GM12878 (cell line): Measurements from ENCODE around the gene LRRC74B. TPM values are rescaled to one million over a fixed set of nuclear protein-coding genes. Genes with fewer than 3 reads are reported as not detected.

ENCODE experiments used
- ATAC-seq: fragments of 200-7000 bp; cut with Tn5 transposase; 3 replicates; pipeline ENCODE4 v1.9.1; 2020; ENCODE audit warnings: mild to moderate bottlenecking, moderate library complexity
- BruUV-seq: library from RNA; stranded (reverse); fragments of 400-500 nt; replicated peaks from 2 replicates; lab custom pipeline; 2021; lab: Mats Ljungman, UMichigan
- CTCF ChIA-PET: fragments of 300-600 bp; sonication (Branson Sonifier 250); formaldehyde crosslinking; extraction: SDS; loops from one replicate; lab custom pipeline; 2021; ENCODE audit warnings: inconsistent platforms; lab: Yijun Ruan, JAX
- POLR2A ChIA-PET: fragments of 350-600 bp; formaldehyde crosslinking; extraction: SDS; loops from one replicate; lab custom pipeline; 2021; ENCODE audit warnings: inconsistent platforms; lab: Charles Lee
- RAD21 ChIA-PET: fragments of 300-600 bp; sonication (Branson Sonifier 250); formaldehyde crosslinking; loops from one replicate; lab custom pipeline; 2023; ENCODE audit warnings: antibody characterized with exemption; ENCODE audit not compliant: unreplicated experiment; lab: Charles Lee
- SMC1A ChIA-PET: fragments of 300-600 bp; sonication (Branson Sonifier 250); formaldehyde crosslinking; loops from one replicate; lab custom pipeline; 2023; ENCODE audit not compliant: unreplicated experiment, uncharacterized antibody; lab: Charles Lee
- DNase-seq: peaks from one replicate; pipeline ENCODE4 v3.0.0-alpha.2; 2011; ENCODE audit warnings: low read depth, low spot score
- FAIRE-seq: peaks from 3 replicates; lab custom pipeline; 2011; peaks lifted over from hg19 to GRCh38; lab: Jason Lieb, UNC
- H2AFZ ChIP-seq: 2 replicates; pipeline ENCODE4 v1.6.0; 2011; ENCODE audit warnings: low read depth, low read length, control low read depth; ENCODE audit not compliant: control insufficient read depth
- H3K27ac ChIP-seq: 2 replicates; pipeline ENCODE4 v1.5.1; 2011; ENCODE audit warnings: control low read depth; ENCODE audit not compliant: control insufficient read depth, insufficient read depth
- H3K27me3 ChIP-seq, 2 experiments: replicated peaks in 1 of 2; 2 replicates each; pipeline versions ENCODE4 v1.6.0 to v1.6.1; 2011; ENCODE audit warnings: low read length in 1 of 2; ENCODE audit not compliant: control insufficient read depth in 2 of 2, insufficient read depth in 2 of 2
- H3K36me3 ChIP-seq, 2 experiments: 2 replicates each; pipeline ENCODE4 v1.5.1; 2011; ENCODE audit warnings: low read length in 1 of 2; ENCODE audit not compliant: control insufficient read depth in 2 of 2, insufficient read depth in 2 of 2
- H3K4me1 ChIP-seq: 2 replicates; pipeline ENCODE4 v1.6.1; 2011; ENCODE audit warnings: mild to moderate bottlenecking, low read length, moderate library complexity, mixed read lengths; ENCODE audit not compliant: control insufficient read depth, insufficient read depth
- H3K4me2 ChIP-seq: 2 replicates; pipeline ENCODE4 v1.6.0; 2011; ENCODE audit warnings: control low read depth; ENCODE audit not compliant: control insufficient read depth, insufficient read depth
- H3K4me3 ChIP-seq: fragments of 200-600 bp; sonication (generic); 2 replicates; pipeline ENCODE4 v1.5.1; 2016
- H3K79me2 ChIP-seq: 2 replicates; pipeline ENCODE4 v1.6.0; 2011; ENCODE audit warnings: low read length; ENCODE audit not compliant: control insufficient read depth, insufficient read depth
- H3K9ac ChIP-seq: 2 replicates; pipeline ENCODE4 v1.8.0; 2011; ENCODE audit warnings: low read length, control low read depth, mixed read lengths; ENCODE audit not compliant: control insufficient read depth, insufficient read depth
- H3K9me3 ChIP-seq: replicated peaks from 3 replicates; pipeline ENCODE4 v1.5.1; 2011; ENCODE audit warnings: mild to moderate bottlenecking, low read length; ENCODE audit not compliant: control insufficient read depth, insufficient read depth
- H4K20me1 ChIP-seq: 2 replicates; pipeline ENCODE4 v1.6.0; 2011; ENCODE audit not compliant: control insufficient read depth, insufficient read depth
- CBFB ChIP-seq: IDR thresholded peaks from 2 replicates; pipeline ENCODE4 v1.6.1; 2016; ENCODE audit warnings: antibody characterized with exemption, low read depth
- CREM ChIP-seq: IDR thresholded peaks from 2 replicates; pipeline ENCODE4 v1.6.1; 2014; ENCODE audit warnings: antibody characterized with exemption, low read depth
- FOS ChIP-seq: IDR thresholded peaks from 3 replicates; pipeline ENCODE4 v1.6.1; 2011; ENCODE audit warnings: borderline replicate concordance; ENCODE audit not compliant: insufficient read length; ENCODE audit errors: extremely low read depth
- LARP7 ChIP-seq: fragments of 450-650 bp; IDR thresholded peaks from 2 replicates; pipeline ENCODE4 v1.6.1; 2017; ENCODE audit warnings: mild to moderate bottlenecking
- POLR2AphosphoS5 ChIP-seq: IDR thresholded peaks from 2 replicates; pipeline ENCODE4 v1.6.1; 2011; ENCODE audit warnings: mild to moderate bottlenecking, low read length, inconsistent platforms
- WGBS: methylation state at CpG from one replicate; pipeline ENCODE4 v1.1.6; 2016; ENCODE audit warnings: low lambda C conversion rate; ENCODE audit not compliant: insufficient replicate concordance, insufficient coverage; ENCODE audit errors: missing lambda C conversion rate; 5-methylcytosine and 5-hydroxymethylcytosine counted together
- in situ Hi-C: fragments of 300-500 bp; cut with MboI; formaldehyde crosslinking; loops from 9 replicates; pipeline ENCODE4 v1.14.3; 2018; ENCODE audit warnings: mixed read lengths
- intact Hi-C: fragments of 100-400 bp; cut with micrococcal nuclease; formaldehyde crosslinking; loops from one replicate; pipeline ENCODE4 v1.14.2; 2022; ENCODE audit not compliant: unreplicated experiment
- polyA plus RNA-seq, 11 experiments: library from polyadenylated mRNA; depleted of rRNA in 4 of 11; unstranded in 6 of 11; stranded (reverse) in 5 of 11; fragments of >200 nt; fragmentation: Nextera tagmentation in 4 of 11; fragmentation: Illumina TruSeq in 1 of 11; extraction: Ambion mirVana in 4 of 11; extraction: Trizol in 1 of 11; gene quantifications; 1 replicate in 1 of 11; 2 replicates in 10 of 11; pipeline versions ENCODE4 v1.2.1 to v1.2.3, GENCODE V29; 2011 to 2016; ENCODE audit warnings: inconsistent platforms in 2 of 11, missing spikeins in 2 of 11, low read depth in 1 of 11
- total RNA-seq, 4 experiments: library from RNA; depleted of rRNA in 3 of 4; stranded (reverse); fragments of >200 nt in 3 of 4; fragmentation: Illumina TruSeq in 1 of 4; extraction: Trizol in 1 of 4; gene quantifications; 2 replicates each; pipeline versions ENCODE4 v1.2.1 to v1.2.3, GENCODE V29; 2013 to 2021
- TF ChIP-seq, protein P1 (sequence below): IDR thresholded peaks from 2 replicates; pipeline ENCODE4 v1.6.1; 2012; ENCODE audit warnings: mild to moderate bottlenecking, low read depth, low read length
- TF ChIP-seq, protein P2 (sequence below): fragments of 450-650 bp; IDR thresholded peaks from 2 replicates; pipeline ENCODE4 v1.6.1; 2017; ENCODE audit warnings: mild to moderate bottlenecking, moderate library complexity

LRRC74B gene
- total and polyA plus RNA-seq, 10 of the 15 experiments (the other 5 are each of a cell fraction or from before 2014, with no cell fraction given): not detected

DNA sequence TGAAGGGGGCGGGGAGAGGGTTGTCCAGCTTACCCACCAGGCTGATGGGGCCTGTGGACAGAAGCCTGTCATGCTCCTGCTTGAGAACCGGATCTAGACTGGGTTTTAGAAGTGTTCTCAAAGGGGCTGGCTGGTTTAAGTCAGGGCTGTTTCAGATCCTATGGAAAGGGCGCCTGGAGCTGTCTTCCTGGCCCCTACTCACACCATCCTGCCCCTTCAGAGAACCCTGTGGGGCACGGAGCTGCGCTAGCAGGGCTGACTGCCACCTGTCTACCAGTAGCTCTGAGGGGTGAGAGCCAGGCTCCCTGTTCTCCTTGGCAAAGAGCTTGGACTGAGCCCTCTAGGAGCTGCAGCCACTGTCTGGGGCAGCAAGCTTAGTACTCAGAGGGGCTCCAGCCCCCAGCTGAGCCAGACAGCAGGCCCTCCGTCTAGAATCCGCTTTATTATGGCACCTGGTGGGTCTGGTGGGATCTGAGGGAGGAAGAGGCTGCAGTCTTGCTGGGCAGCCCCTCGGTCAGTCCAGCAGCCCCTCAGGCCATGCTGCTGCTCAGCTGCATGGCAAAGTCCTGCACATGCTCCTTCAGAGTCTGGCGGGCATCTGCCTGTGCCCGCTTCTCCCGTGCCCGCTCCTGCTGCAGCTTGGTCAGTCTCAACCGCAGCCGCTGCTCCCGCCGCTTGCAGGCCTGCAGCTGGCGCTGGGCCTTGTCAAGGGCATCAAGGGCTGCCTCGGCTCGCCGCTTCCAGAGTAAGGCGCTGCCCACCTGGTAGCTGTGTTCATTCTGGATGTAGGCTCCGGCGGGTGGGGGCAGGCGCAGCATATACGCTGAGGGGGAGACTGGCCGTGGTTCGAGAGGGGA lies 46.2 kb upstream of the LRRC74B start:
- Histone ChIP-seq H3K27ac (no peak overlapping the region), H2AFZ (no peak overlapping the region), H3K9ac (no peak overlapping the region; the same call in 1 of the 2 replicates), H3K27me3 (no peaks in the 10 kb centered on the region), H3K36me3 (peaks cover 2 to 4% of the 10 kb centered on the region in 2 experiments; a peak in 1 of 4 replicates), H3K79me2 (peaks cover 21% of the 10 kb centered on the region), H3K4me1 (peaks cover 5% of the 10 kb centered on the region), H3K4me3 (no peak overlapping the region), H3K4me2 (peak overlapping the region; percentile 90), H4K20me1 (no peaks in the 10 kb centered on the region), H3K9me3 (no peaks in the 10 kb centered on the region)
- DNase-seq: no peak
- in situ Hi-C loops: no loop called here
- WGBS: 97% methylated on average over 27 of the region's 27 CpGs
- BruUV-seq: no TSS peak
- CTCF ChIA-PET: interaction anchor here (1.8 kb wide), 1 partner anchor 18 kb away, joined by 11 read pairs; the partner anchor contains the start of gene LZTR1
- ATAC-seq: no peak
- FAIRE-seq: no peak
- RAD21 ChIA-PET: no interaction called here
- TF ChIP-seq, protein P1, sequence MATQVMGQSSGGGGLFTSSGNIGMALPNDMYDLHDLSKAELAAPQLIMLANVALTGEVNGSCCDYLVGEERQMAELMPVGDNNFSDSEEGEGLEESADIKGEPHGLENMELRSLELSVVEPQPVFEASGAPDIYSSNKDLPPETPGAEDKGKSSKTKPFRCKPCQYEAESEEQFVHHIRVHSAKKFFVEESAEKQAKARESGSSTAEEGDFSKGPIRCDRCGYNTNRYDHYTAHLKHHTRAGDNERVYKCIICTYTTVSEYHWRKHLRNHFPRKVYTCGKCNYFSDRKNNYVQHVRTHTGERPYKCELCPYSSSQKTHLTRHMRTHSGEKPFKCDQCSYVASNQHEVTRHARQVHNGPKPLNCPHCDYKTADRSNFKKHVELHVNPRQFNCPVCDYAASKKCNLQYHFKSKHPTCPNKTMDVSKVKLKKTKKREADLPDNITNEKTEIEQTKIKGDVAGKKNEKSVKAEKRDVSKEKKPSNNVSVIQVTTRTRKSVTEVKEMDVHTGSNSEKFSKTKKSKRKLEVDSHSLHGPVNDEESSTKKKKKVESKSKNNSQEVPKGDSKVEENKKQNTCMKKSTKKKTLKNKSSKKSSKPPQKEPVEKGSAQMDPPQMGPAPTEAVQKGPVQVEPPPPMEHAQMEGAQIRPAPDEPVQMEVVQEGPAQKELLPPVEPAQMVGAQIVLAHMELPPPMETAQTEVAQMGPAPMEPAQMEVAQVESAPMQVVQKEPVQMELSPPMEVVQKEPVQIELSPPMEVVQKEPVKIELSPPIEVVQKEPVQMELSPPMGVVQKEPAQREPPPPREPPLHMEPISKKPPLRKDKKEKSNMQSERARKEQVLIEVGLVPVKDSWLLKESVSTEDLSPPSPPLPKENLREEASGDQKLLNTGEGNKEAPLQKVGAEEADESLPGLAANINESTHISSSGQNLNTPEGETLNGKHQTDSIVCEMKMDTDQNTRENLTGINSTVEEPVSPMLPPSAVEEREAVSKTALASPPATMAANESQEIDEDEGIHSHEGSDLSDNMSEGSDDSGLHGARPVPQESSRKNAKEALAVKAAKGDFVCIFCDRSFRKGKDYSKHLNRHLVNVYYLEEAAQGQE: no peak
- TF ChIP-seq LARP7 (no peak), POLR2AphosphoS5 (0 out of 2 replicates have a peak, but pooled peaks have one; percentile 43), CREM (no peak), CBFB (no peak), FOS (no peak)
- TF ChIP-seq, protein P2, sequence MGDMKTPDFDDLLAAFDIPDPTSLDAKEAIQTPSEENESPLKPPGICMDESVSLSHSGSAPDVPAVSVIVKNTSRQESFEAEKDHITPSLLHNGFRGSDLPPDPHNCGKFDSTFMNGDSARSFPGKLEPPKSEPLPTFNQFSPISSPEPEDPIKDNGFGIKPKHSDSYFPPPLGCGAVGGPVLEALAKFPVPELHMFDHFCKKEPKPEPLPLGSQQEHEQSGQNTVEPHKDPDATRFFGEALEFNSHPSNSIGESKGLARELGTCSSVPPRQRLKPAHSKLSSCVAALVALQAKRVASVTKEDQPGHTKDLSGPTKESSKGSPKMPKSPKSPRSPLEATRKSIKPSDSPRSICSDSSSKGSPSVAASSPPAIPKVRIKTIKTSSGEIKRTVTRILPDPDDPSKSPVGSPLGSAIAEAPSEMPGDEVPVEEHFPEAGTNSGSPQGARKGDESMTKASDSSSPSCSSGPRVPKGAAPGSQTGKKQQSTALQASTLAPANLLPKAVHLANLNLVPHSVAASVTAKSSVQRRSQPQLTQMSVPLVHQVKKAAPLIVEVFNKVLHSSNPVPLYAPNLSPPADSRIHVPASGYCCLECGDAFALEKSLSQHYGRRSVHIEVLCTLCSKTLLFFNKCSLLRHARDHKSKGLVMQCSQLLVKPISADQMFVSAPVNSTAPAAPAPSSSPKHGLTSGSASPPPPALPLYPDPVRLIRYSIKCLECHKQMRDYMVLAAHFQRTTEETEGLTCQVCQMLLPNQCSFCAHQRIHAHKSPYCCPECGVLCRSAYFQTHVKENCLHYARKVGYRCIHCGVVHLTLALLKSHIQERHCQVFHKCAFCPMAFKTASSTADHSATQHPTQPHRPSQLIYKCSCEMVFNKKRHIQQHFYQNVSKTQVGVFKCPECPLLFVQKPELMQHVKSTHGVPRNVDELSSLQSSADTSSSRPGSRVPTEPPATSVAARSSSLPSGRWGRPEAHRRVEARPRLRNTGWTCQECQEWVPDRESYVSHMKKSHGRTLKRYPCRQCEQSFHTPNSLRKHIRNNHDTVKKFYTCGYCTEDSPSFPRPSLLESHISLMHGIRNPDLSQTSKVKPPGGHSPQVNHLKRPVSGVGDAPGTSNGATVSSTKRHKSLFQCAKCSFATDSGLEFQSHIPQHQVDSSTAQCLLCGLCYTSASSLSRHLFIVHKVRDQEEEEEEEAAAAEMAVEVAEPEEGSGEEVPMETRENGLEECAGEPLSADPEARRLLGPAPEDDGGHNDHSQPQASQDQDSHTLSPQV: no peak
- intact Hi-C loops: no loop called here
- SMC1A ChIA-PET: no interaction called here
- POLR2A ChIA-PET: interaction anchor here (1.1 kb wide), 1 partner anchor 10 kb away, joined by 3 read pairs; no protein-coding TSS in a partner anchor
